HG02588 (cell line): ENCODE results near the gene DDO.
"Not testable (repeated sequence)": the region's sequence is repeated elsewhere in the genome, so short reads cannot be mapped to it uniquely, and the experiment has no call there.

Source experiments
- ATAC-seq: cut with Tn5 transposase; IDR thresholded peaks from one replicate; pipeline ENCODE4 v1.9.1; 2021; ENCODE audit warnings: mild to moderate bottlenecking, moderate library complexity; ENCODE audit not compliant: unreplicated experiment

Gene DDO

DNA sequence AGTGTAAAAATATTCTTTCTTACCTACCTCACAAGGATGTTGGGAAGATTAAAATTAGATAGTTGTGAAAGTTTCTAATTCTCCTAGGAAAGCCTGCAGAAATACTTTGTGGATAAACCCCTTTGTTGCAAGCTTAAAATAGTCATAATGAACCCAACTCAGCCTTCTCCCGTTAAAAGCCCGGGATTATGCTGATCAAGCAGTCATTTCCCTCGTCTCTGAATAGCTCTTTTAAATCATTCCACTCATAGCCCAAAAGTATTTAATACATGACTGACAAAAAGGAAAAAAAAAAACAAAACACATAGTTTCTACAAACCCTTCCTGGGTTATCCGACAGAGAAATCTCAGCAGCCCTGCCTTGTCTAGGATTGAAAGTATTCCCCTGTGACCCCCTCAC lies 46.3 kb downstream of the DDO start:
- no peak for ATAC-seq

DNA sequence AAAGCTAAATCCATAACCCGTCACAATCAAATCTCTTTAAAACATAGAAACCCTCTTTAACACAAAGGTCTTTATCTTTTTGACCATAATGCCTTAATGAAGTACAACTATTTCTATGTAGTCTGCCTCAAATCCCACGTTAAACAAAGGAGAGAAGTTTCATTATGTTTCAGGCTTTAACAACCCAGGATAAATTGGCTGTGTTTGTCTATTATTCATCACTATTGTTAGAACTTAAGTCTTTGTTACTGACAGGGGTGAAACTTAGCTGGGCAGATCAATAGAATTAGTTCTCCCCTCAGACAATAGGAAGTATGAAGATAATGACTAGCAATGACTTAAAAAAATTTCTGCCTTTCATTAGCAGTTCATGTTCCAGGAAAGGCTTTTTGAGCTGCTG lies 47.1 kb downstream of the DDO start:
- ATAC-seq = no peak

DNA sequence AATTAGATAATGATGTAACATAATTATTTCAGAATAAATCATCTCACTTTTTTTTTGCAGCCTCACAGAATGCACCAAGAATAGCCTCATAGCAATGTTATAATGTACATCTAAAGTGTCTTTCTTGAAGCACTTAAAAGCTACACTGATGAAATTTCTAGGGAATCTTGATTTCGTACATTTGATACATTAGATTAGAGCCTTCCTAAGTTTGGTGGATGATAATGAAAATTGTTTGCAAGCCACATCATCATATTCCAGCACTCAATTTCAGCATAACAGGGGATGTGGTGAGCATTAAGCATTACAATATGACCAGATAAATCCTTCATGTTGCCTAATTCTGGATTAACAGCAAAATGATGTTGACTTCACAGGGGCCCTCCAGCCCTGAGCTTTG lies 47.5 kb downstream of the DDO start:
- ATAC-seq = no peak

DNA sequence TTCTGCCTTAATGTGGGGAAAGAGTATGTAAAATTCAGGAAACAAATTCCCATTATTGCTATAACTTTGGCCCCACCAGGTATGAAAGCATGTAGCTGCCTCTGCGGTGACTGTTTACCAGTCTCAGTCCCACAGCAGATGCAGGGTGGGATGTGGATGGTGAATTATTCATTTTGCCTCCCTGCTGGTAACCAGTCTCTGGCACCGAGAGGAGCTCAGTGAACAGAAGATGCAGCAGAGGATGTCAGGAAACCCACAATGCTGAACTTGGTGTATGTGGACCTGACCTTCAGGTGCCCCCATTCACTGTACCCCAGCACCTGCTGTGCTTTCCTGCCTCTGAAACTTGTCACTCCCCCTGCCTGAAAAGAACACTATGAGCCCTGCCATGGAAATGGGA lies 48.4 kb downstream of the DDO start:
- no peak for ATAC-seq

DNA sequence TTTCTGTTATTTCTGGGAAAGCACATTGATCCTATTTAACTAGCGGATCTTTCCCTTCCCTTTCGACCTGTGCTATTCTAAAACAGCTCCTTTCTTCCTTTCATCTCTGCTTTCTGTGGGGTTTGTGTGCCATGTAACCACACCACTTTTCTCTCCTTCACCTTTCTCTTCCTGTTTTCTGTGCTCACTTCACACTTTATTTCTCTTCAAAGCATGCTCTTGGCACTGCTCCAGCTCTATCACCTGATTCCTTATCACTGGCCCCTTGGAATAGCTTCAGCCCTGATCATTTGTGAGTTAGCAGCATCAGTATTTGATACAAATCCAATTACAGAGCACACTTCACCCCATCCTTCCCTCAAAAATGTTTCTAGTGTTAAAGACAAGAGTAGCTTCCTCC lies 49.1 kb downstream of the DDO start:
- no peak for ATAC-seq

DNA sequence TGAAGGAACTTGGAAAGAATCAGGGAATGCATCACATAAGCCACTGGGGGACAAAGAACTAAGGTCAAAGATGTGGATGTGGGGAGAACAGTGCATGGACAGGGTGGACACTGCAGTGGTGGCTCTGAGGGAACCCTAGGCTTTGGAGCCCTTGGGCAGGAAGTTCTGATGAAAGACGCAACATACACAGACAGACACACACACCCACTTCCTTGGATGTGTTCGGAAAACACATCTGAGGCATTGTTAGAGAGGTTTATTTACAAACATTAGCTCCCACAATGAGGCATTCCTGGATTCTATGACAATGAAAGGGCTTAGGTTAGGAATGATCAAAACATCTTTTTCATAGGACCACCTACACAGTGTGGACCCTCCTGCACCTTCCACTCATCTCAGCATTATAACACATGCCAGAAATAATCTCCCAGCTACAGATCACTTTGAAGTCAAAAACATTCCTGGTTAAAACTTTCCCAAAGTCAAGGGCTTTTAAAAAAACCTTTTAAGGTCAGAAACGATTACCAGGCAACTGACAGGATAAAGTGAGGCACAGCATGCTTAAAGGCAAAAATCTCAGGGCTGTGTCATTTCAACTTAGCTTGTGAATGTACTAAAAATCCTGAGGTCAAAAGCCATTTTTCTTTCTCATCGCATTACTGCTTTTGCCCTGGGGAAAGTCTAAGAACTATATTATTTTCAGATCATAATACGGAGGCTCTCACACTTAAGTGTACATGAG lies 50.8 kb downstream of the DDO start:
- ATAC-seq = no peak

DNA sequence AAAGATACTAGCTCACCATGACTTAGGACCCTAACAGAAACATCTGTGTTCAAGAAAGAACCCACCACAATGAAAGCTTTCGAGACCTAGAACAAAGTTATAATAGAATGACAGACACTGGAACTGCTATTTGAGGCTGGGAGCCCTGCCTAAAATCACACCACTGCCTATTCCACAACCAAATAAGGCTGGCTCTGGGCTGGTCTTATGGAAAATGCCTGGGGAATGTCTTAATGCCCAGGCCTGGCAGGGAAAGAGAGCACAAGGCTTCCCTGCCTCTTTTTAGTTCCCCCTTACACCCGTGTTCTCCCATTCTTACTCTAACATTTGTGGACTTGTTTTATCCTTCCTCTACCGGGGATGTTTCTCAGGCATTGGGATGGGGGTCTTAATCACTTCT lies 51.6 kb downstream of the DDO start:
- no peak for ATAC-seq

DNA sequence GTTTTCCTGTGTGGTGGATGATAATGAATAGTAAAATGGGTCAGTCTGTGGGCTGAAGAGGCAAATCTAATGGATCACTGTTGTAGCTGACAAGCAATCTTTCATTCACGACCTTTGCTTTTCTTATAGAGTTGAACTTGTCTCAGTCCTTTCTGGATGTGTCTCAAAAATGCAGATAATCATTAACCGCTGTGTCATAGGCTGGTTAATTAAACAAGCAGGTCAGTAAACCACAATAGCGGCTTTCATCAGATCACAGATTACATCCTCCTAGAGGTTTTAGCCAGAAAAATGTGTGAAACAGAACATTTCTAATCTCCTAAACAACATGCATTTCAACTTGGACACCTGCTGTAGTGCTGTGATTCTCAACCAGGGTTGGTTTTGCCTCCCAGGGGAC lies 54.7 kb downstream of the DDO start:
- no peak for ATAC-seq

DNA sequence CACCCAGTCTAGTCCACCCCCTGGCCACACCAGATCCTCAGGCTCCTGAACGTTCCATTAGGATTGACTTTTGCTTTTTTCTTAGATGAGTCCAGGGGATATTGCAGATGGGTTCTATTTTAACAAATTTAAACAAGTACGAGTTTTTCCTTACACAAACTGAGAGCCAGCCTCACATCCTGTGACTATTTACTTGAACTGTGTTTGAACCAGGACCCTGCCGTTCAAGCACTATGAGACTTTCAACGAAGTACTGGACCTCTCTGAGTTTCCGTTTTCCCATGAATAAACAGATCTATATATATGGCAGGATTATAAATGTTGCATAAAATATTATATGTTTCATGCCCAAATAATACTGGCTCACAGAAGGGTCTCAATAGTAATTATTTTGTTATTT lies 55.8 kb downstream of the DDO start:
- ATAC-seq = no peak

DNA sequence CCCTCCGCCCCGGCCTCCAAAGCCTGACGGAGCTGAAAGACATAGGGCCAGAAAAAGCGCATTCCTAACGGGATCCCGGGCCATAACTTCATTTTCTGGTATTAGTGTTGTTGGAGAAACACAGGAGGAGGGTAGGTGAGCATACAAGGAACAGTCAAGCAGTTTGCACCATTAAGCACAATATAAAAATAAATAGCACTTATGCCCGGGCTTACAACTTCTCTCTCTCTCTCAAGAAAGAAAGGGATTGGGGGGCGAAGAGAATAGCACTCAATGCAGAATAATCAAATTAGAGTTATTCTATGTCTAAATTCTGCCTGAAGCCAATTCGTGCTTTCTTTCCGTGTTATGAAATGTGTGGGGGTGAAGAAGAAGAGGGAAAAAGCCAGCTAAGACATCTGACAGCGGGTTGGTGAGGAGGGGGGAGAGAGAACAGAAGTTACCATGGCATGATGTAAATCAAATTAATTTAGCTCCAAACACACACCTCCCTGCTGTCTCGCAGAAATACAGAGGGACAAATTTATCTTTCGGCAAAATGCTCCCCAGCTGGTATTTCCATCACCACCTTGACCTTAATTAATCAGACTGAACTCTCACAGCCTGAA lies 56.7 kb downstream of the DDO start:
- no peak for ATAC-seq

DNA sequence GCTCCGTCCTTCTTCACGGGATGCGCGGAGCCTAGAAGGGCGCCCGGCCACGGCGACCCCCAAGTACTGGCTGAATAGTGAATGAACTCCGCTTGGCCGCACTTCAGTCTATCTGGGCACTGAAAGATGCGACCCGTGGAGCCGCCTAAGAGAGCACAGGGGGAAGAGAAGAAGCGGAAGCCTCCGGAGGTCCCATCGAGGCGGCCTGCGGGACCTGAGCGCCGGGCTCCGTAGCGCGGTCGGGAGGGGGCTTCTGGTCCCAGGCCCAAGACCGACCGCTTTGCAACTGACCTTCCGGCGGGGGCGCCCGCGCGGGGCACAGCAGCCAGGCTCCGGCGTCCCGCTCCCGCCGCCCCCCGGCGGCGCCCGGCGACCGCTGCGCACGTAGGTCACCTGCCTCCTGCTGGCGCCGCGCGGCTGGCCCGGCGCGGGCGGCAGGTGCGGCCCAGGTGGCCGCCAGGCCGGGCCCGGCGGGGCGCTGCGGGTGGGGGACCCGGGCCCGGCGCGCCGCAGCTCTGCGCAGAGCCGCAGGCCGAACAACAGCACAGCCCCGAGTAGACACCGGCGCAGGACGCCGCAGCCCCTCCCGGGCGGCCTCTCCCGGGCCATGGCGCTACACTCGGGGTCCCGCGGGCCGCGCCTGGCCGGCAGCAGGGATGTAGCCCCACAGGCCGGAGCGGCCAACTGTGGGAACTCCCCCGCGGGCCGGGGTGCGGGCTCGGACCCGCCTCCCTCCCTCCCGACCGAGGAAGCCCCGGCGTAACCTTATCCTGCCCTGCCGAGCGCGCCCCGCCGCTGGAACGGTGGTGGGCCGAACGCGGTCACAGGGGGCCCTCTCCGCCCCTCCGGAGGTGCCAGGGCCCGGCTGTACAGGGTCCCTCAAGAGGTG lies 57.5 kb downstream of the DDO start, which contains the start of gene METTL24:
Gene METTL24, minus strand, starts transcription at position 686 of the 889 bp plus-strand sequence. Its CDS starts 77 bp downstream, at position 609.
- ATAC-seq = no peak

DNA sequence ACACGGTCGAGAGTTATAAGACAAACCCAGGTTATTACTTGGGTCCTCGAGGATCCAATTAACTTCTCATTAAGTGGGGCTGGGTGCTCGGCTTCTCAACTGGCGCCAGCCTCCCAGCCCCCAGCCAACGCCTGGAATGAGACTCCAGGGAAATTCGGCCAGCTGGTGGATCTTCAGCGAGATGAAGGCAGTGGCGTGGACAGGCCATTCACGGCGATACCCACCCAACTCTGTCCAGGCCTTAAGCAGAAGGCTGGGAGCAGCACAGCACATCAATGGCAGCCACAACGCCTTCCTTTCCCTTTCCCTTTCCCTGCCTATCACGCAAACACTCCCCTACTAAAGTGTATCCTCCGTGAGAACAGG lies 58.1 kb downstream of the DDO start:
- ATAC-seq = no peak

DNA sequence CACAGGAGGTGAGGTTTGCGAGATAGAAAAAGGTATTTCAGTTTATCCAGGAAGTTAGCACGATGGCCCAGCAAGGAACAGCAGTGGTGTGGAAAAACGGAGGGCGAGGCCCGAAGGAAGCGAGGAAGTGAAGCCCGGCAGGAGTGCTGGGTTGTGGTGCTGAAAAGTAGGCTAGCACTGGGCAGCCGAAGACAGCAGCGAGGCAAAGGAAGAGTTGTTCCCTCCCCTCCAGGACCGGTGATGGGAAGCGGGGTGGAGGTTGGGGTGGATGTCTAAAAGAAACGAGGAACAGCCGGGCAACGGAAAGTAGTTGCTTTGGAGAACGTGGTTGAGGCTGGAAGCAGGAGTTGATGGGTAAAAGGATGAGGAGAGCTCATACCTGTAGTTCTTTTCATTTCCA lies 58.6 kb downstream of the DDO start:
- no peak for ATAC-seq

DNA sequence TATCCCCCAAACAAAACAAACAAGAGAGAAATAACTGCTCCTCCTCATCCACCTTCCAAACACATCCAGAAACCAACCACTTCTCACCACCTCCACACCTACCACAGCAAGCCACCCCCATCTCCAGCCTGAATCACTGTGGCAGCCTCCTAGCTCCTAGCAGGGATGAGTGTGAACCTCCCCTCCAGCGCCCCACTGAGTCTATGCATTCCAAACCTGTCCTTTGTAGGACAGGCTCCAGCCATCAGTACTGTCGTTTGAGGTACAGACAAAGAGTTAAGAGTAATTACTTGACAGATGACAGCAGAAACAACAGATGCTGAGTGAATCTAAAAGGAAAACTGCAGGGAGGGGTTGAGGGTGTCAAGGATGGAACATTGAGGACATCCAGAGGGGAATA lies 59.6 kb downstream of the DDO start:
- no peak for ATAC-seq

DNA sequence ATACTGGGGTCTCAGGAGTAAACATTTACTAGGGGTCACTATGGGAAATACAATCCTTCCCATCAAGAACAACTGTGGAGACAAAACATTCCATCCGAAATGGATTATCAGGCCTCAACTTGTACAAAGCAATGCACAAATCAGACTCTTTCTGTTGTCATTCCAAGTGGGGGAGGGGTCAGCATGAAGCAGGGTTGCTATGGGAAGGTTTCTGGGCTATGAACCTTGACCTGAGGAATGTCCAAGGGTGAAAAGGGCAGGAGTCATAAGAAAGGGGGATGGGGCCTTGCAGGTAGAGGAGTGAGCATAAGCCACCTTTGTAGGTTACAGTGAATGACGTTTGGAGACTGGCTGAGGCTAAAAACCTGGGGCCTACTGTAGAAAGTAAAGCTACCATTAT lies 60.4 kb downstream of the DDO start:
- no peak for ATAC-seq

DNA sequence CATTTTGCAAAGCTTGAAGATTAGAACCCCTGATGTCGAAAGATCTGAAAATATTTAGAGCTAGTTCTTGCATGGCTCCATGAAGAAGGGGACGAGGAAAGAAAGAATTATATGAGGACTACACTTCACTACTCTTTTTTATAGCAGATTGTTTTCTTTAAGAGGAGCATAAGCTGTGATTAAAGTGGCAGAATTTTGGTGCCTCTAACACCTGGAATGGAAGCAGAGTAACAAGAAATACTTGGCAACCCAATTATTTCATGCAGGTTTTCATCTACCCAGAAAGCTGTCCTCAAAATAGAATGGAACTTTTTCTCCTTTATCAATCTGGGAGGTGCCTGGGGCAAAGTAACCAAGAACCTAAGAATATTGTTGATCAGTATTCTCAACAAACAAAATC lies 61.2 kb downstream of the DDO start:
- ATAC-seq = no peak

DNA sequence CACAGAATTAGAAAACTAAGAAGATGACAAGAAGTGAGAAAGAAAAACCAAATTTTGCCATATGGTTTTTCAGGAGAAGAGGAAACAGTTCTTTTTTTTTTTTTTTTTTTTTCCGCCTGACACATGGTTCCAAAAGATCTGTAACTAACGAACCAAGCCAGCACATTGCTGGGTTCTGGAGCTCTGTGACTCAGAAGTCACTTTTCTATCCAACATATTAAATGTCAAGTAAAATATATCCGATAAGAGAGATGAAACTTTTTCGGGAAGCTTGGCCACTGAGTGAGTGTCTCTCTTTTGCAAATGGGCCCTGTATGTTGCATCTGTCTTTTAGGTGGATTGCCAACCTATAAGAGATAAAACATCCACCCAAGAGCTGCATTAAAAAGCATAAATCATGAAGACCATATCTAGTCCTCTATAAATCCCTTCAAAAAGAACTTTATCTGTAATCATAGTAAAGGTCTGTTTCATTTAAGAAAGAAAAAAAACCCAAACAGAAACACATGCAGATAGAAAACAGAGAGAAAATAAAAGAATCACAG lies 61.8 kb downstream of the DDO start:
- no peak for ATAC-seq

DNA sequence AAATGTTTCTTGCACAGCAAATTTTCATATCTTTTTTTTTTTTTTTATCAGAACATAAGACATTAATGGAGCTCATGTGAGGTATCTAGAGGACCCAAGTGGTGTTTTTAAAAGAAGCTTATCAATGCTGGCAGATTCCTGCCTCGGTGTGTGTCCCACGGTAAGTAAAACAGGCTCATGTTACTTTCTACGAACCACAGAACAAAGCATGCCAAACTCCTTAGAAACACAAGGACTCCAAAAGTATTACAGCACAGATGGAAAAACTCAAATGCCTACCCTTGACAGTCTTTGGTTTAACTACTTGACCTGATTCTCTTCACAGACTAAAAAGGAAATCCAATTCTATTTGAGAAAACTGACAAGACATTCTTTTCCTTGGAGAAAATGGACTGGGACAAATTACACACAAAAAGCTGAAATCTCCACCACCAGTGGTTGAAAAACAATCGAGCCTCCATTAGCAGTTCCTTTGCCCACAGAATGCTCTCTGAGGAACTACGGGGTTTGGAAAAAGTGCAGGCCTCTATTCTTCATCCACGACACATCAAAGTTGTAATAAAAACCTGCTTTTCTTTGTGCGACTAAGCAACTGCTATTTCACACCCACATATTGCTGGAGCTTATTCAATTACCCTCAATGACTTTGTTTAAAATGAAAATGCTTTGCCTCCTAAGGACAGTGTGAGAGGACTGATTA lies 62.7 kb downstream of the DDO start:
- ATAC-seq = no peak

DNA sequence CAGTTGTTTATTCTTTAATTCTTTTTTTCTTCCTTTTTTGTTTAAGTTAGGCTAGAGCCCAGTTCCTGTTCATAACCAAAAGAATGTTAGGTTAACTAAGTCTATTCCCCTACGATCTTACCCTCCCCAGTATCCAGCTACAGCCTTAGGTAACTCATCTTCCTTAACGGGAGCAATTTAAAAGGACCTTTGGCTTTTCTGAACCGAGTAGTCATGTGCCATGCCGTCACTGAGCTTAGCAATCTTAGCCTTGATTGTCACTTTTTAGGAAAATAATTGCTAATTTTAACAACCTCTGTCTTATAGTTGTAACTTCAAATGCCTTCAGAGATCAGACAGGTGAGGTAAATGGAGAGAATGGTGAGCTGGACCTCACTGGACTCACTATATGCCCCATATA lies 63.4 kb downstream of the DDO start:
- ATAC-seq = no peak

DNA sequence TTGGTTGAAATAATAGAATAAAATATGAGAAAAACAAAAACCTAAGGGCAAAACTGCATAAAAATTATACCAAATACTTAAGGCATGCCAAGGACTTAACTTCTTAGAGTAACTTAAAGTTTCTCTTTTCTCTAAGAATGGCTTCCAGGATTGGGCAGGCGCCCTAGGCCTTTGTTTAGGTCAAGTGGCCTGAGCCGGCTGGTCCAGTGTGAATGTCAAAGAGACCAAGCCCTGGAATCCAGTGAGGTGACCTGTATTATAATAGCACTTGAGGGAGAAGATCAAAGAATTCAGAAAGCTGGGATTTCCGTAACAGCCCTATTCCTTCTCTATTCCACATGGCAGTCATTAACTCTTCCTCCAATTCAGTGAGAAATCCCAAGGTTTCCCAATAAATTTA lies 63.8 kb downstream of the DDO start:
- ATAC-seq = no peak

DNA sequence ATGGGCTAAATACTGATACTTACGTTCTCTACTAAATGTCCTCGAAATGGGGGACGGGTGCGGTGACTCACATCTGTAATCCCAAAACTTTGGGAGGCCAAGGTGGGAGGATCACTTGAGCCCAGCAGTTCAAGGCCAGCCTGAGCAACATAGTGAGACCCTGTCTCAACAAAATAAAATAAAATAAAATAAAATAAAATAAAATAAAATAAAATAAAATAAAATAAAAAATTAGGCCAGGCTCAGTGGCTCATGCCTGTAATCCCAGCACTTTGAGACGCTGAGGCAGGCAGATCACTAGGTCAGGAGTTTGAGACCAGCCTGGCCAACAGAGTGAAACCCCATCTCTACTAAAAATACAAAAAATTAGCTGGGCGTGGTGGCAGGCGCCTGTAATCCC lies 64.8 kb downstream of the DDO start:
- not testable (repeated sequence) for ATAC-seq
